H9 (cell line): ENCODE data around the gene KRTAP10-6. TPM values are rescaled to one million over a fixed set of nuclear protein-coding genes. Genes with fewer than 3 reads are reported as not detected.
"Not testable (repeated sequence)": the region's sequence is repeated elsewhere in the genome, so short reads cannot be mapped to it uniquely, and the experiment has no call there.

Experiments used
- DNase-seq: peaks from one replicate; pipeline ENCODE4 v3.0.0-alpha.2; 2017
- H2AFZ ChIP-seq: one replicate; pipeline ENCODE4 v1.6.1; 2013; ENCODE audit warnings: mild to moderate bottlenecking, low read length, control low read depth, moderate library complexity
- H2AK5ac ChIP-seq: 2 replicates; pipeline ENCODE4 v1.6.1; 2013; ENCODE audit warnings: low read length, control low read depth, mixed read lengths; ENCODE audit not compliant: insufficient read length
- H2BK120ac ChIP-seq: one replicate; pipeline ENCODE4 v1.6.1; 2013; ENCODE audit warnings: low read depth, mild to moderate bottlenecking, low read length, control low read depth, inconsistent platforms; ENCODE audit not compliant: poor library complexity, severe bottlenecking
- H2BK12ac ChIP-seq: 2 replicates; pipeline ENCODE4 v1.6.1; 2013; ENCODE audit warnings: low read length, control low read depth, mixed read lengths, low read depth; ENCODE audit not compliant: insufficient read length
- H2BK15ac ChIP-seq: 2 replicates; pipeline ENCODE4 v1.6.1; 2013; ENCODE audit warnings: low read depth, low read length, control low read depth
- H2BK20ac ChIP-seq: one replicate; pipeline ENCODE4 v1.6.1; 2013; ENCODE audit warnings: low read depth, mild to moderate bottlenecking, low read length, control low read depth, inconsistent platforms; ENCODE audit not compliant: poor library complexity, severe bottlenecking
- H2BK5ac ChIP-seq: 2 replicates; pipeline ENCODE4 v1.6.1; 2013; ENCODE audit warnings: low read length, control low read depth, mixed read lengths; ENCODE audit not compliant: insufficient read length
- H3K14ac ChIP-seq: 2 replicates; pipeline ENCODE4 v1.6.1; 2013; ENCODE audit warnings: low read length, control low read depth; ENCODE audit not compliant: insufficient read depth
- H3K18ac ChIP-seq: 2 replicates; pipeline ENCODE4 v1.6.1; 2013; ENCODE audit warnings: low read depth, mild to moderate bottlenecking, mixed read lengths, low read length, control low read depth; ENCODE audit not compliant: insufficient read length
- H3K23ac ChIP-seq: 2 replicates; pipeline ENCODE4 v1.6.1; 2013; ENCODE audit warnings: low read length, control low read depth, mixed read lengths, low read depth; ENCODE audit not compliant: insufficient read length
- H3K23me2 ChIP-seq: 2 replicates; pipeline ENCODE4 v1.6.1; 2013; ENCODE audit warnings: low read depth, mild to moderate bottlenecking, mixed read lengths, low read length, control low read depth; ENCODE audit not compliant: insufficient read length, poor library complexity, severe bottlenecking
- H3K27ac ChIP-seq: 2 replicates; pipeline ENCODE4 v1.5.1; 2013; ENCODE audit warnings: low read length, control low read depth, mixed read lengths, low read depth; ENCODE audit not compliant: insufficient read length
- H3K27me3 ChIP-seq: 2 replicates; pipeline ENCODE4 v1.6.1; 2013; ENCODE audit warnings: low read length, control low read depth, inconsistent platforms; ENCODE audit not compliant: insufficient read depth
- H3K4ac ChIP-seq: 2 replicates; pipeline ENCODE4 v1.6.1; 2013; ENCODE audit warnings: low read depth, mild to moderate bottlenecking, control low read depth, inconsistent platforms, low read length, moderate library complexity
- H3K4me1 ChIP-seq: 2 replicates; pipeline ENCODE4 v1.6.1; 2013; ENCODE audit warnings: low read length, control low read depth, inconsistent platforms; ENCODE audit not compliant: insufficient read depth
- H3K4me2 ChIP-seq: 2 replicates; pipeline ENCODE4 v1.6.1; 2013; ENCODE audit warnings: low read length, control low read depth, mixed read lengths; ENCODE audit not compliant: insufficient read length, insufficient read depth
- H3K56ac ChIP-seq: 2 replicates; pipeline ENCODE4 v1.6.1; 2013; ENCODE audit warnings: low read depth, mild to moderate bottlenecking, mixed read lengths, low read length, control low read depth; ENCODE audit not compliant: insufficient read length
- H3K79me1 ChIP-seq: 2 replicates; pipeline ENCODE4 v1.6.1; 2013; ENCODE audit warnings: low read depth, mild to moderate bottlenecking, moderate library complexity, low read length, control low read depth, inconsistent platforms; ENCODE audit not compliant: insufficient read depth, poor library complexity, severe bottlenecking
- H3K79me2 ChIP-seq: 2 replicates; pipeline ENCODE4 v1.6.1; 2013; ENCODE audit warnings: low read length, control low read depth, inconsistent platforms; ENCODE audit not compliant: insufficient read depth
- H3K9ac ChIP-seq: 2 replicates; pipeline ENCODE4 v1.6.1; 2013; ENCODE audit warnings: low read length, control low read depth, mixed read lengths; ENCODE audit not compliant: insufficient read length; ENCODE audit errors: extremely low read depth
- H3K9me3 ChIP-seq: one replicate; pipeline ENCODE4 v1.6.1; 2013; ENCODE audit warnings: low read depth, low read length, inconsistent platforms; ENCODE audit not compliant: control insufficient read depth
- H3T11ph ChIP-seq: one replicate; pipeline ENCODE4 v1.6.1; 2013; ENCODE audit warnings: mild to moderate bottlenecking, low read length, control low read depth, inconsistent platforms
- H4K20me1 ChIP-seq: one replicate; pipeline ENCODE4 v1.6.1; 2013; ENCODE audit not compliant: control insufficient read depth, insufficient read length, insufficient read depth
- H4K5ac ChIP-seq: 2 replicates; pipeline ENCODE4 v1.6.1; 2013; ENCODE audit warnings: low read depth, mild to moderate bottlenecking, mixed read lengths, low read length, control low read depth; ENCODE audit not compliant: insufficient read length
- H4K8ac ChIP-seq: replicated peaks from 2 replicates; pipeline ENCODE4 v1.6.1; 2013; ENCODE audit warnings: low read length, control low read depth, mixed read lengths, low read depth; ENCODE audit not compliant: insufficient read length
- H4K91ac ChIP-seq: 2 replicates; pipeline ENCODE4 v1.6.1; 2013; ENCODE audit warnings: low read depth, mild to moderate bottlenecking, moderate library complexity, mixed read lengths, low read length, control low read depth; ENCODE audit not compliant: insufficient read length
- H3K27ac Mint-ChIP-seq, 3 experiments: 2 replicates in 2 of 3; 3 replicates in 1 of 3; pipeline ENCODE4 v1.8.0; 2020 to 2021; ENCODE audit warnings: mixed read lengths in 3 of 3, mild to moderate bottlenecking in 1 of 3, moderate library complexity in 1 of 3
- H3K27me3 Mint-ChIP-seq: 2 replicates; pipeline ENCODE4 v1.8.0; 2021; ENCODE audit warnings: low read depth, mild to moderate bottlenecking, moderate library complexity, mixed read lengths
- H3K36me3 Mint-ChIP-seq, 3 experiments: 2 replicates in 2 of 3; 3 replicates in 1 of 3; pipeline ENCODE4 v1.8.0; 2020 to 2021; ENCODE audit warnings: low read depth in 3 of 3, mixed read lengths in 3 of 3; ENCODE audit not compliant: insufficient read depth in 1 of 3
- H3K4me1 Mint-ChIP-seq, 2 experiments: 2 replicates each; pipeline ENCODE4 v1.8.0; 2020; ENCODE audit warnings: mixed read lengths in 2 of 2
- H3K4me3 Mint-ChIP-seq, 2 experiments: 2 replicates in 1 of 2; 3 replicates in 1 of 2; pipeline ENCODE4 v1.8.0; 2020 to 2021; ENCODE audit warnings: mild to moderate bottlenecking in 2 of 2, mixed read lengths in 2 of 2, moderate library complexity in 1 of 2
- H3K9me3 Mint-ChIP-seq, 2 experiments: 2 replicates in 1 of 2; 3 replicates in 1 of 2; pipeline ENCODE4 v1.8.0; 2020; ENCODE audit warnings: mild to moderate bottlenecking in 2 of 2, mixed read lengths in 2 of 2, moderate library complexity in 1 of 2
- CTCF ChIP-seq: fragments of 200-600 bp; sonication (generic); conservative IDR thresholded peaks from 3 replicates; pipeline ENCODE4 v1.8.0; 2021; ENCODE audit warnings: antibody characterized with exemption, mild to moderate bottlenecking
- WGBS: extraction: QIAGEN DNeasy Blood & Tissue Kit; methylation state at CpG from one replicate; pipeline ENCODE4 v1.1.7; 2013; ENCODE audit warnings: missing lambda C conversion rate, low lambda C conversion rate, mixed read lengths; ENCODE audit not compliant: insufficient read length; ENCODE audit errors: extremely low coverage; 5-methylcytosine and 5-hydroxymethylcytosine counted together
- total RNA-seq: library from RNA; stranded (reverse); gene quantifications from 2 replicates; pipeline ENCODE4 v1.2.1, GENCODE V29; 2021

Gene KRTAP10-6
- total RNA-seq, 1 experiment from 2014 or later, result not detected

DNA sequence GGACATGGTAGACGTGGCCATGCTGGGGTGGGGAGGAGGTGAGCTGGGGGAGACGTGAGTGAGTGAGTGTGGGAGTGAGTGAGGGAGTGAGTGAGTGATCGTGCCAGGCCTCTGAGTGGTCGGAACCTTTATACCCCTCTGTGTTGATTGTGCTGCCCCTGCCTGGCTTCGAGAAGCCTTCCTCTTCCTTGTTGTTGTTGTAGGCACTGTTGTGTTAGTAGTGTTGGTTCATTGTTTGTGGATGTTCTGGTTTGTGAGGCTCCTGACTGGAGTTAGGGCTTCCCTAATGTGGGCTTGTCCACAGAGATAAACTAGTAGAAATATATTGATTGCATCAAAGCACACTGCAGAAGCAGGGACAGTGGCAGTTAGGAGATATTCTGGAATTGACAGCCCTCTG lies 33.6 kb downstream of the KRTAP10-6 start, which contains the start of gene KRTAP10-3:
Gene KRTAP10-3, minus strand, starts transcription at position 101 of the 400 bp plus-strand sequence. Its CDS starts 80 bp downstream, at position 21.
- no peak within 1 kb of the TSS; the same call in 1 of the 2 replicates for H3K14ac ChIP-seq
- H2BK5ac ChIP-seq, result no peak within 1 kb of the TSS
- H3K4me3 Mint-ChIP-seq, result no peak within 1 kb of the TSS
- H3K4ac ChIP-seq, result no peak within 1 kb of the TSS
- DNase-seq, result no peak
- no peak within 1 kb of the TSS for H3K56ac ChIP-seq
- no peak within 1 kb of the TSS for H2BK15ac ChIP-seq
- no peaks in the 10 kb centered on the region for H3K23me2 ChIP-seq
- no peak for TF ChIP-seq CTCF
- H3K27ac ChIP-seq, result no peak within 1 kb of the TSS
- H4K20me1 ChIP-seq, result no peaks in the 10 kb centered on the region
- H3K18ac ChIP-seq, result no peak within 1 kb of the TSS
- no peak within 1 kb of the TSS for H4K5ac ChIP-seq
- H3K9me3 ChIP-seq, result no peaks in the 10 kb centered on the region
- WGBS, result no CpG with 5 or more reads among the region's 5 CpGs
- no peak within 1 kb of the TSS for H2BK20ac ChIP-seq
- H2AK5ac ChIP-seq, result no peak within 1 kb of the TSS
- no peak within 1 kb of the TSS for H3K4me2 ChIP-seq
- peaks cover 9% of the 10 kb centered on the region for H3K27me3 Mint-ChIP-seq
- no peak within 1 kb of the TSS for H3K23ac ChIP-seq
- no peaks in the 10 kb centered on the region for H3K4me1 ChIP-seq
- no peaks in the 10 kb centered on the region for H3K79me2 ChIP-seq
- H2BK120ac ChIP-seq, result no peak within 1 kb of the TSS
- H3K4me1 Mint-ChIP-seq, result peaks cover 11 to 13% of the 10 kb centered on the region in 2 experiments; a peak in 3 of 4 replicates
- H3K27me3 ChIP-seq, result no peaks in the 10 kb centered on the region
- no peaks in the 10 kb centered on the region for H3K36me3 Mint-ChIP-seq
- H3K27ac Mint-ChIP-seq, result peak within 1 kb of the TSS in 2 of 3 experiments; percentile 71 to 85; a peak in 4 of 7 replicates
- no peak within 1 kb of the TSS for H4K91ac ChIP-seq
- H2AFZ ChIP-seq, result no peak within 1 kb of the TSS
- H3T11ph ChIP-seq, result no peak within 1 kb of the TSS
- H4K8ac ChIP-seq, result no peak within 1 kb of the TSS
- no peak within 1 kb of the TSS for H2BK12ac ChIP-seq
- no peaks in the 10 kb centered on the region for H3K9me3 Mint-ChIP-seq
- H3K9ac ChIP-seq, result no peak within 1 kb of the TSS
- no peaks in the 10 kb centered on the region for H3K79me1 ChIP-seq

DNA sequence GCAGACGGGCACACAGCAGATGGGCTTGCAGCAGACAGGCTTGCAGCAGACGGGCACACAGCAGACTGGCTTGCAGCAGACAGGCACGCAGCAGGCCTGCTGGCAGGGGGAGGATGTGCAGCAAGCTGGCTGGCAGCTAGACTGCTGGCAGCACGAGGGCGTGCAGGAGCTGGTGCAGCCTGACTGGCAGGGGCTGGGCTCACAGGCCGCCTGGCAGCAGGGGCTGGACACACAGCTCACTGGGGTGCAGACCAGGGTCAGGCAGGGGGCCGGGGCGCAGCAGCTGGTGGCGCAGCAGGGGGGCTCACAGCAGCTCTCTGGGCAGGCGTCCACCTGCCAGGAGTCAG lies 34.0 kb downstream of the KRTAP10-6 start:
- H3K9ac ChIP-seq, H4K20me1 ChIP-seq, H3K56ac ChIP-seq, H2AFZ ChIP-seq, H3K4ac ChIP-seq, H3K4me2 ChIP-seq, H2BK20ac ChIP-seq, H3K79me2 ChIP-seq, H3K27ac ChIP-seq, H3K9me3 Mint-ChIP-seq, H3K27ac Mint-ChIP-seq, H3K27me3 ChIP-seq, H3K23me2 ChIP-seq, H3T11ph ChIP-seq, H3K27me3 Mint-ChIP-seq, H3K36me3 Mint-ChIP-seq, H2BK12ac ChIP-seq, H4K8ac ChIP-seq, H4K91ac ChIP-seq, H3K4me1 ChIP-seq, H3K4me3 Mint-ChIP-seq, H3K79me1 ChIP-seq, DNase-seq, H2BK15ac ChIP-seq, H3K9me3 ChIP-seq, H3K18ac ChIP-seq, H2BK120ac ChIP-seq, H2BK5ac ChIP-seq, H3K23ac ChIP-seq, H3K14ac ChIP-seq, H4K5ac ChIP-seq, H2AK5ac ChIP-seq: not testable (repeated sequence)
- peaks cover 11 to 13% of the 10 kb centered on the region in 2 experiments; a peak in 3 of 4 replicates for H3K4me1 Mint-ChIP-seq
- no CpG with 5 or more reads among the region's 10 CpGs for WGBS
